Tibial nerve (tissue), 3 donors: Measurements from ENCODE around the gene GIPC2.

ENCODE experiments used
- CTCF ChIP-seq, 5 experiments: fragments of 200-600 bp in 3 of 5; fragments of 450-650 bp in 2 of 5; sonication (generic) in 3 of 5; IDR thresholded peaks; one replicate each; pipeline ENCODE4 v1.5.1; 2016 to 2019; ENCODE audit warnings: antibody characterized with exemption in 5 of 5, mild to moderate bottlenecking in 3 of 5, moderate library complexity in 2 of 5
- POLR2A ChIP-seq, 2 donors: fragments of 450-650 bp; IDR thresholded peaks; one replicate each; pipeline ENCODE4 v1.6.1; 2017; ENCODE audit warnings: antibody characterized with exemption in 2 of 2, mild to moderate bottlenecking in 2 of 2, moderate library complexity in 2 of 2

GRCh38 chr1:78069784-78070183, 24.0 kb downstream of the GIPC2 start:
- no peak for TF ChIP-seq CTCF (IDR thresholded peaks at IDR 0.05)
- no peak for TF ChIP-seq POLR2A (IDR thresholded peaks at IDR 0.05)
